Left cardiac atrium (tissue), 4 donors: Measurements from ENCODE around the gene UROS. TPM values are rescaled to one million over a fixed set of nuclear protein-coding genes. Genes with fewer than 3 reads are reported as not detected.

ENCODE experiments used
- ATAC-seq, 2 donors: fragments of 200-7000 bp; cut with Tn5 transposase; one replicate each; pipeline ENCODE4 v1.9.1; 2020; ENCODE audit warnings: mild to moderate bottlenecking in 2 of 2, moderate library complexity in 2 of 2
- DNase-seq: peaks from one replicate; pipeline ENCODE4 v3.0.0-alpha.2; 2020
- intact Hi-C, 2 donors: fragments of 100-400 bp; cut with DNase I; formaldehyde crosslinking; loops; one replicate each; pipeline versions ENCODE4 v1.14.1 to v1.15.1; 2022 to 2023
- total RNA-seq, 2 donors: library from RNA; stranded (reverse); fragmentation: NEBNext Ultra II Directional; extraction: Animal tissue kit (Norgen Biotek cat#: 25700); gene quantifications; one replicate each; pipeline ENCODE4 v1.2.1, GENCODE V29; 2021
- donor health status: DM: no; HTN: yes; CAD: no.
- donor health status: DM: no; HTN: yes; CAD: no; lungs with severe emphysema.
- donor health status: DM: yes; HTN: yes; CAD: no.
- donor health status: Dilated cardiomyopathy.

UROS gene
- total RNA-seq, 2 donors from 2014 or later, result 59.5 to 68.5 TPM

- ATAC-seq (no peak), DNase-seq (no peak)
- intact Hi-C loops, result no loop called here
Observed at GRCh38 chr10:125840406-125840805, 17.3 kb upstream of the UROS start.

GRCh38 chr10:125838802-125839575 lies 15.9 kb upstream of the UROS start:
- ATAC-seq (no peak), DNase-seq (no peak)
- intact Hi-C loops, result no loop called here

GRCh38 chr10:125836746-125837145 lies 13.7 kb upstream of the UROS start:
- DNase-seq (no peak), ATAC-seq (no peak)
- intact Hi-C loops, result no loop called here

GRCh38 chr10:125828311-125828710 lies 5.3 kb upstream of the UROS start:
- DNase-seq, result no peak
- intact Hi-C loops, result no loop called here
- no peak for ATAC-seq

GRCh38 chr10:125827133-125827532 lies 4.1 kb upstream of the UROS start:
- intact Hi-C loops, result no loop called here
- no peak for ATAC-seq
- DNase-seq, result no peak

- ATAC-seq, result no peak
- no peak for DNase-seq
- intact Hi-C loops, result no loop called here
Observed at GRCh38 chr10:125824736-125825135, 1.7 kb upstream of the UROS start.

- DNase-seq, result no peak
- intact Hi-C loops, result no loop called here
Observed at GRCh38 chr10:125823663-125824251, 699 bp upstream of the UROS start.

GRCh38 chr10:125820701-125821100 lies 2.4 kb downstream of the UROS start:
- ATAC-seq, result no peak
- intact Hi-C loops, result no loop called here
- DNase-seq, result no peak

More at GRCh38 chr10:125823663-125824251, 699 bp upstream of the UROS start:
- no peak for ATAC-seq

GRCh38 chr10:125817337-125817946 lies 5.6 kb downstream of the UROS start:
- DNase-seq, result no peak
- intact Hi-C loops, result no loop called here
- ATAC-seq, result no peak

GRCh38 chr10:125816548-125816947 lies 6.5 kb downstream of the UROS start:
- DNase-seq (no peak), ATAC-seq (no peak)
- intact Hi-C loops, result no loop called here

- intact Hi-C loops, result no loop called here
Observed at GRCh38 chr10:125815764-125816163, 7.3 kb downstream of the UROS start.

GRCh38 chr10:125812128-125812750 lies 10.8 kb downstream of the UROS start:
- ATAC-seq (no peak), DNase-seq (no peak)
- intact Hi-C loops, result no loop called here

More at GRCh38 chr10:125815764-125816163, 7.3 kb downstream of the UROS start:
- DNase-seq, result no peak
- no peak for ATAC-seq

GRCh38 chr10:125811251-125811650 lies 11.8 kb downstream of the UROS start:
- DNase-seq (no peak), ATAC-seq (no peak)
- intact Hi-C loops, result no loop called here

- ATAC-seq (no peak), DNase-seq (no peak)
- intact Hi-C loops, result no loop called here
Observed at GRCh38 chr10:125808047-125808446, 15.0 kb downstream of the UROS start.

GRCh38 chr10:125802739-125803138 lies 20.3 kb downstream of the UROS start:
- DNase-seq, result no peak
- ATAC-seq, result no peak
- intact Hi-C loops, result no loop called here

GRCh38 chr10:125802131-125802530 lies 20.9 kb downstream of the UROS start:
- DNase-seq, result no peak
- ATAC-seq, result no peak
- intact Hi-C loops, result no loop called here

GRCh38 chr10:125801574-125801973 lies 21.5 kb downstream of the UROS start:
- intact Hi-C loops, result no loop called here
- ATAC-seq, result no peak

GRCh38 chr10:125799451-125800182 lies 23.4 kb downstream of the UROS start:
- intact Hi-C loops, result no loop called here
- DNase-seq (no peak), ATAC-seq (no peak)

More at GRCh38 chr10:125801574-125801973, 21.5 kb downstream of the UROS start:
- DNase-seq, result no peak

GRCh38 chr10:125797994-125798662 lies 24.9 kb downstream of the UROS start:
- no peak for ATAC-seq
- intact Hi-C loops, result no loop called here
- DNase-seq, result no peak
